H9 (cell line): ENCODE results near the gene DLG2. TPM values are rescaled to one million over a fixed set of nuclear protein-coding genes. Genes with fewer than 3 reads are reported as not detected.

ENCODE experiments used
- DNase-seq: peaks from one replicate; pipeline ENCODE4 v3.0.0-alpha.2; 2017
- H2AFZ ChIP-seq: one replicate; pipeline ENCODE4 v1.6.1; 2013; ENCODE audit warnings: mild to moderate bottlenecking, low read length, control low read depth, moderate library complexity
- H2AK5ac ChIP-seq: 2 replicates; pipeline ENCODE4 v1.6.1; 2013; ENCODE audit warnings: low read length, control low read depth, mixed read lengths; ENCODE audit not compliant: insufficient read length
- H2BK120ac ChIP-seq: one replicate; pipeline ENCODE4 v1.6.1; 2013; ENCODE audit warnings: low read depth, mild to moderate bottlenecking, low read length, control low read depth, inconsistent platforms; ENCODE audit not compliant: poor library complexity, severe bottlenecking
- H2BK12ac ChIP-seq: 2 replicates; pipeline ENCODE4 v1.6.1; 2013; ENCODE audit warnings: low read length, control low read depth, mixed read lengths, low read depth; ENCODE audit not compliant: insufficient read length
- H2BK15ac ChIP-seq: 2 replicates; pipeline ENCODE4 v1.6.1; 2013; ENCODE audit warnings: low read depth, low read length, control low read depth
- H2BK20ac ChIP-seq: one replicate; pipeline ENCODE4 v1.6.1; 2013; ENCODE audit warnings: low read depth, mild to moderate bottlenecking, low read length, control low read depth, inconsistent platforms; ENCODE audit not compliant: poor library complexity, severe bottlenecking
- H2BK5ac ChIP-seq: 2 replicates; pipeline ENCODE4 v1.6.1; 2013; ENCODE audit warnings: low read length, control low read depth, mixed read lengths; ENCODE audit not compliant: insufficient read length
- H3K14ac ChIP-seq: 2 replicates; pipeline ENCODE4 v1.6.1; 2013; ENCODE audit warnings: low read length, control low read depth; ENCODE audit not compliant: insufficient read depth
- H3K18ac ChIP-seq: 2 replicates; pipeline ENCODE4 v1.6.1; 2013; ENCODE audit warnings: low read depth, mild to moderate bottlenecking, mixed read lengths, low read length, control low read depth; ENCODE audit not compliant: insufficient read length
- H3K23ac ChIP-seq: 2 replicates; pipeline ENCODE4 v1.6.1; 2013; ENCODE audit warnings: low read length, control low read depth, mixed read lengths, low read depth; ENCODE audit not compliant: insufficient read length
- H3K23me2 ChIP-seq: 2 replicates; pipeline ENCODE4 v1.6.1; 2013; ENCODE audit warnings: low read depth, mild to moderate bottlenecking, mixed read lengths, low read length, control low read depth; ENCODE audit not compliant: insufficient read length, poor library complexity, severe bottlenecking
- H3K27ac ChIP-seq: 2 replicates; pipeline ENCODE4 v1.5.1; 2013; ENCODE audit warnings: low read length, control low read depth, mixed read lengths, low read depth; ENCODE audit not compliant: insufficient read length
- H3K27me3 ChIP-seq: 2 replicates; pipeline ENCODE4 v1.6.1; 2013; ENCODE audit warnings: low read length, control low read depth, inconsistent platforms; ENCODE audit not compliant: insufficient read depth
- H3K4ac ChIP-seq: 2 replicates; pipeline ENCODE4 v1.6.1; 2013; ENCODE audit warnings: low read depth, mild to moderate bottlenecking, control low read depth, inconsistent platforms, low read length, moderate library complexity
- H3K4me1 ChIP-seq: 2 replicates; pipeline ENCODE4 v1.6.1; 2013; ENCODE audit warnings: low read length, control low read depth, inconsistent platforms; ENCODE audit not compliant: insufficient read depth
- H3K4me2 ChIP-seq: 2 replicates; pipeline ENCODE4 v1.6.1; 2013; ENCODE audit warnings: low read length, control low read depth, mixed read lengths; ENCODE audit not compliant: insufficient read length, insufficient read depth
- H3K56ac ChIP-seq: 2 replicates; pipeline ENCODE4 v1.6.1; 2013; ENCODE audit warnings: low read depth, mild to moderate bottlenecking, mixed read lengths, low read length, control low read depth; ENCODE audit not compliant: insufficient read length
- H3K79me1 ChIP-seq: 2 replicates; pipeline ENCODE4 v1.6.1; 2013; ENCODE audit warnings: low read depth, mild to moderate bottlenecking, moderate library complexity, low read length, control low read depth, inconsistent platforms; ENCODE audit not compliant: insufficient read depth, poor library complexity, severe bottlenecking
- H3K79me2 ChIP-seq: 2 replicates; pipeline ENCODE4 v1.6.1; 2013; ENCODE audit warnings: low read length, control low read depth, inconsistent platforms; ENCODE audit not compliant: insufficient read depth
- H3K9ac ChIP-seq: 2 replicates; pipeline ENCODE4 v1.6.1; 2013; ENCODE audit warnings: low read length, control low read depth, mixed read lengths; ENCODE audit not compliant: insufficient read length; ENCODE audit errors: extremely low read depth
- H3K9me3 ChIP-seq: one replicate; pipeline ENCODE4 v1.6.1; 2013; ENCODE audit warnings: low read depth, low read length, inconsistent platforms; ENCODE audit not compliant: control insufficient read depth
- H3T11ph ChIP-seq: one replicate; pipeline ENCODE4 v1.6.1; 2013; ENCODE audit warnings: mild to moderate bottlenecking, low read length, control low read depth, inconsistent platforms
- H4K20me1 ChIP-seq: one replicate; pipeline ENCODE4 v1.6.1; 2013; ENCODE audit not compliant: control insufficient read depth, insufficient read length, insufficient read depth
- H4K5ac ChIP-seq: 2 replicates; pipeline ENCODE4 v1.6.1; 2013; ENCODE audit warnings: low read depth, mild to moderate bottlenecking, mixed read lengths, low read length, control low read depth; ENCODE audit not compliant: insufficient read length
- H4K8ac ChIP-seq: replicated peaks from 2 replicates; pipeline ENCODE4 v1.6.1; 2013; ENCODE audit warnings: low read length, control low read depth, mixed read lengths, low read depth; ENCODE audit not compliant: insufficient read length
- H4K91ac ChIP-seq: 2 replicates; pipeline ENCODE4 v1.6.1; 2013; ENCODE audit warnings: low read depth, mild to moderate bottlenecking, moderate library complexity, mixed read lengths, low read length, control low read depth; ENCODE audit not compliant: insufficient read length
- H3K27ac Mint-ChIP-seq, 3 experiments: 2 replicates in 2 of 3; 3 replicates in 1 of 3; pipeline ENCODE4 v1.8.0; 2020 to 2021; ENCODE audit warnings: mixed read lengths in 3 of 3, mild to moderate bottlenecking in 1 of 3, moderate library complexity in 1 of 3
- H3K27me3 Mint-ChIP-seq: 2 replicates; pipeline ENCODE4 v1.8.0; 2021; ENCODE audit warnings: low read depth, mild to moderate bottlenecking, moderate library complexity, mixed read lengths
- H3K36me3 Mint-ChIP-seq, 3 experiments: 2 replicates in 2 of 3; 3 replicates in 1 of 3; pipeline ENCODE4 v1.8.0; 2020 to 2021; ENCODE audit warnings: low read depth in 3 of 3, mixed read lengths in 3 of 3; ENCODE audit not compliant: insufficient read depth in 1 of 3
- H3K4me1 Mint-ChIP-seq, 2 experiments: 2 replicates each; pipeline ENCODE4 v1.8.0; 2020; ENCODE audit warnings: mixed read lengths in 2 of 2
- H3K4me3 Mint-ChIP-seq, 2 experiments: 2 replicates in 1 of 2; 3 replicates in 1 of 2; pipeline ENCODE4 v1.8.0; 2020 to 2021; ENCODE audit warnings: mild to moderate bottlenecking in 2 of 2, mixed read lengths in 2 of 2, moderate library complexity in 1 of 2
- H3K9me3 Mint-ChIP-seq, 2 experiments: 2 replicates in 1 of 2; 3 replicates in 1 of 2; pipeline ENCODE4 v1.8.0; 2020; ENCODE audit warnings: mild to moderate bottlenecking in 2 of 2, mixed read lengths in 2 of 2, moderate library complexity in 1 of 2
- CTCF ChIP-seq: fragments of 200-600 bp; sonication (generic); conservative IDR thresholded peaks from 3 replicates; pipeline ENCODE4 v1.8.0; 2021; ENCODE audit warnings: antibody characterized with exemption, mild to moderate bottlenecking
- WGBS: extraction: QIAGEN DNeasy Blood & Tissue Kit; methylation state at CpG from one replicate; pipeline ENCODE4 v1.1.7; 2013; ENCODE audit warnings: missing lambda C conversion rate, low lambda C conversion rate, mixed read lengths; ENCODE audit not compliant: insufficient read length; ENCODE audit errors: extremely low coverage; 5-methylcytosine and 5-hydroxymethylcytosine counted together
- total RNA-seq: library from RNA; stranded (reverse); gene quantifications from 2 replicates; pipeline ENCODE4 v1.2.1, GENCODE V29; 2021

Gene DLG2
- total RNA-seq, 1 experiment from 2014 or later = 8.0 TPM

- H3K27me3 ChIP-seq = no peaks in the 10 kb centered on the region
- Mint-ChIP-seq H3K4me3 (no peak overlapping the region), H3K27ac (no peak overlapping the region), H3K9me3 (no peaks in the 10 kb centered on the region), H3K4me1 (peaks cover 8 to 11% of the 10 kb centered on the region in 2 experiments), H3K36me3 (no peaks in the 10 kb centered on the region), H3K27me3 (no peaks in the 10 kb centered on the region)
- no peak overlapping the region for H3K4ac ChIP-seq
- H3K9me3 ChIP-seq = no peaks in the 10 kb centered on the region
- no peak overlapping the region for H2AFZ ChIP-seq
- H2BK12ac ChIP-seq = no peak overlapping the region
- H4K20me1 ChIP-seq = no peaks in the 10 kb centered on the region
- H3K23ac ChIP-seq = no peak overlapping the region
- H3K27ac ChIP-seq = no peak overlapping the region
- H4K8ac ChIP-seq = no peak overlapping the region
- no peak overlapping the region for H2BK20ac ChIP-seq
- no CpG with 5 or more reads among the region's 1 CpG for WGBS
- no peak overlapping the region for H3K4me2 ChIP-seq
- no peak overlapping the region for H4K91ac ChIP-seq
- H2AK5ac ChIP-seq = no peak overlapping the region
- no peak overlapping the region for H2BK5ac ChIP-seq
- H3K79me2 ChIP-seq = no peaks in the 10 kb centered on the region
- no peaks in the 10 kb centered on the region for H3K23me2 ChIP-seq
- H3K18ac ChIP-seq = no peak overlapping the region
- no peaks in the 10 kb centered on the region for H3K79me1 ChIP-seq
- H3K9ac ChIP-seq = no peak overlapping the region
- no peak for DNase-seq
- TF ChIP-seq CTCF = no peak
- H3T11ph ChIP-seq = no peak overlapping the region
- no peak overlapping the region for H3K56ac ChIP-seq
- H2BK120ac ChIP-seq = no peak overlapping the region
- H2BK15ac ChIP-seq = no peak overlapping the region
- H3K14ac ChIP-seq = no peak overlapping the region
- no peaks in the 10 kb centered on the region for H3K4me1 ChIP-seq
- no peak overlapping the region for H4K5ac ChIP-seq
These were observed 1648.2 kb downstream of the DLG2 start for GRCh38 chr11:83978942-83979341.
